ENCODE results near the gene NPL. TPM values are rescaled to one million over a fixed set of nuclear protein-coding genes. Genes with fewer than 3 reads are reported as not detected.

NPL gene
- total and polyA plus RNA-seq, 2 donors (not counting 3 experiments of a cell fraction or from before 2014, with no cell fraction given) = 0.14 to 0.75 TPM

DNA sequence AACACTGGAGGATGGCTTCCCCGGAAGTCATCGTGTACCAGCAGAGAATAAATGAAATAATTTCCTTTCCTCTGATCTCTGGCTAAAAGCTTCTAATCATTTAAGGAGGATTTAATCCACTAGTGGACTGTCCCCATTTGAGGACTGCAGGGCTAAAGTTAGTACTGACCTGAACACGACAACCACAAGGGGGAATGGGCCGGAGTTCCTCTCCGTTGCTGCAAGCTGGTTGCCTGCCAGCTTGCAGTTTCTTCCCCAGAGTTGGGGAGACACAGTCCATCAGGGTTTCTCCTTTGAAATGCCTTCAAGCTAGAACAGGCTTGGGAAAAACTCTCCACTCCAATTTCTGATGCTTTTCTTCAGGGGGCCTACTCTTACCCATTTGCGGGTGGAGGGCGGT is 35.5 kb upstream of the NPL start:
- no peaks in the 10 kb centered on the region for H3K36me3 ChIP-seq (ENCODE audit: control insufficient read depth in 2 of 2, extremely low read depth in 1 of 2, insufficient read depth in 2 of 2, low read length in 2 of 2)
- no peak overlapping the region for H2AFZ ChIP-seq (ENCODE audit: low read depth, low read length)
- no TSS peak for BruUV-seq (replicated peaks)
- H3K4me1 ChIP-seq (ENCODE audit: control insufficient read depth, extremely low read depth, insufficient read depth, low read length) = no peaks in the 10 kb centered on the region
- H3K27me3 ChIP-seq (ENCODE audit: control insufficient read depth in 2 of 2, insufficient read depth in 2 of 2, low read length in 2 of 2) = no peaks in the 10 kb centered on the region
- H3K27ac ChIP-seq (ENCODE audit: insufficient read depth, low read depth, low read length) = no peak overlapping the region
- intact Hi-C loops (cut with micrococcal nuclease) = no loop called here
- H3K9me3 ChIP-seq (replicated peaks; ENCODE audit: control insufficient read depth, insufficient read depth, low read length) = no peaks in the 10 kb centered on the region
- no peak for TF ChIP-seq GATA2 (IDR thresholded peaks at IDR 0.05; ENCODE audit: insufficient read depth, insufficient read length, low read depth, low read length)
- no peak for TF ChIP-seq MYC (IDR thresholded peaks at IDR 0.05; ENCODE audit: low read depth, low read length)
- TF ChIP-seq POLR2A (IDR thresholded peaks at IDR 0.05; ENCODE audit: low read depth, low read length) = no peak
- no peak for TF ChIP-seq FOS (IDR thresholded peaks at IDR 0.05; ENCODE audit: borderline replicate concordance, insufficient read depth, low read length)
- TF ChIP-seq MAX (IDR thresholded peaks at IDR 0.05; ENCODE audit: insufficient read depth, insufficient read length) = no peak
- TF ChIP-seq, protein P1, sequence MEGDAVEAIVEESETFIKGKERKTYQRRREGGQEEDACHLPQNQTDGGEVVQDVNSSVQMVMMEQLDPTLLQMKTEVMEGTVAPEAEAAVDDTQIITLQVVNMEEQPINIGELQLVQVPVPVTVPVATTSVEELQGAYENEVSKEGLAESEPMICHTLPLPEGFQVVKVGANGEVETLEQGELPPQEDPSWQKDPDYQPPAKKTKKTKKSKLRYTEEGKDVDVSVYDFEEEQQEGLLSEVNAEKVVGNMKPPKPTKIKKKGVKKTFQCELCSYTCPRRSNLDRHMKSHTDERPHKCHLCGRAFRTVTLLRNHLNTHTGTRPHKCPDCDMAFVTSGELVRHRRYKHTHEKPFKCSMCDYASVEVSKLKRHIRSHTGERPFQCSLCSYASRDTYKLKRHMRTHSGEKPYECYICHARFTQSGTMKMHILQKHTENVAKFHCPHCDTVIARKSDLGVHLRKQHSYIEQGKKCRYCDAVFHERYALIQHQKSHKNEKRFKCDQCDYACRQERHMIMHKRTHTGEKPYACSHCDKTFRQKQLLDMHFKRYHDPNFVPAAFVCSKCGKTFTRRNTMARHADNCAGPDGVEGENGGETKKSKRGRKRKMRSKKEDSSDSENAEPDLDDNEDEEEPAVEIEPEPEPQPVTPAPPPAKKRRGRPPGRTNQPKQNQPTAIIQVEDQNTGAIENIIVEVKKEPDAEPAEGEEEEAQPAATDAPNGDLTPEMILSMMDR (IDR thresholded peaks at IDR 0.05; ENCODE audit: extremely low read depth in 1 of 2, insufficient read depth in 1 of 2, low read depth in 1 of 2, low read length in 2 of 2) = no peak
- TF ChIP-seq JUN (IDR thresholded peaks at IDR 0.05; ENCODE audit: borderline replicate concordance, insufficient read depth, insufficient read length, low read depth) = no peak
- no peak for TF ChIP-seq POLR2AphosphoS5 (IDR thresholded peaks at IDR 0.05; ENCODE audit: insufficient read depth, low read depth, low read length)
- TF ChIP-seq EZH2 (IDR thresholded peaks at IDR 0.05; ENCODE audit: borderline replicate concordance, low read depth, low read length, severe bottlenecking) = no peak
- no peak overlapping the region for H3K4me3 ChIP-seq (replicated peaks in 1 of 3; ENCODE audit: insufficient read depth in 1 of 3, low read depth in 1 of 3, low read length in 3 of 3)
- dilution Hi-C loops (cut with MboI; ENCODE audit: extremely low pct_ligation_motif_present, low sequenced_read_pairs) = no loop called here
- no peak for FAIRE-seq
- no peak overlapping the region for H3K9ac ChIP-seq (replicated peaks; ENCODE audit: extremely low read depth, insufficient read depth, low read length)
- no peaks in the 10 kb centered on the region for H3K9me1 ChIP-seq (replicated peaks; ENCODE audit: control insufficient read depth, extremely low read depth, insufficient read depth, low read length)
- no peaks in the 10 kb centered on the region for H3K79me2 ChIP-seq (ENCODE audit: control insufficient read depth, insufficient read depth, low read length)
- no peaks in the 10 kb centered on the region for H4K20me1 ChIP-seq (replicated peaks; ENCODE audit: control insufficient read depth, extremely low read depth, insufficient read depth, low read length)
- ChIA-PET POLR2A (no interaction called here), CTCF (interaction anchor here (0.9 kb wide), 2 partner anchors 153 to 159 kb away, joined by 3 to 4 read pairs; no protein-coding TSS in a partner anchor)
- DNase-seq (ENCODE audit: low read depth, low spot score) = no peak
- H3K4me2 ChIP-seq (ENCODE audit: insufficient read depth, low read length) = no peak overlapping the region
